Epidermal melanocyte (primary cell): ENCODE data around the gene PRRT2.

ENCODE experiments used
- DNase-seq: peaks from one replicate; pipeline ENCODE4 v3.0.0; 2011; ENCODE audit warnings: low spot score; ENCODE audit not compliant: insufficient read length

Gene PRRT2

DNA sequence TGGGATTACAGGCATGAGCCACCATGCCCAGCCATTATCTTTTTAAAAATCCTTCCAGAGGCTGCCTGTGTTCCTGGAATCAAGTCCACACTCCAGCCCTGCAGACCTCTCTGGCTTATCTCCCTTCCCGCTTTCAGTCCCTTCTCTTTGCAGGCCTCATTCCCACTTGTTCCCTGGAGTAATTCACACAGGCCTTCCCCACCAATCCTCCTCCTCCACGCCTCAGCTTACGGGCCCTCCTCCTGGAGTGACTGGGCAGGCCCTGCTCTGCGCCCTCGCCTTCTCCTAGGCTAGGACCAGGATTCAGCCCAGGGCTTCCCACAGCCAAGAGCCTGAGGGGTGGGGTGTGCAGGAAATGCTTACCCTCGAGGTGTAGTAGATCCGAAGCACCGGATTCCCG, 48.2 kb downstream of the PRRT2 start:
- no peak for DNase-seq

GRCh38 chr16:29862383-29862883, 50.4 kb downstream of the PRRT2 start:
- DNase-seq, result no peak

- DNase-seq, result peak; percentile 75
Observed at GRCh38 chr16:29862884-29863668, 51.1 kb downstream of the PRRT2 start, which contains the start of gene CDIPT. Gene CDIPT, minus strand, starts transcription at chr16:29863226. Its CDS starts 369 bp downstream, at chr16:29862857.

DNA sequence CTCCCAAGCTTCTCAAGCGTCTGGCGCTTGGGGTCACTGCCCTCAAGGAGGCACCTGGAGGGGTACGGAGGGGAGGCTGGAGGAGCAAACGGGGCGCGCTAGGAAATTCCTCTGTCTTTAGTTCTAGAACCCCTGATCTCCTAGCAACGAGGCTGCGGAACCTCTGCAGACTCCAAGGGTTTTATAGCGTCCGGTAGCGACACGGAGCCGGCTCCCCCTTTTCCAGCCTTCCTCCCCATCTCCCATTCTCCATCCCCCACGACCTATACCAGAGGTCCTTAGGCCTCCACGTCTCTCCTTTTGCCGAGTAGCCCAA, 51.6 kb downstream of the PRRT2 start:
- no peak for DNase-seq

DNA sequence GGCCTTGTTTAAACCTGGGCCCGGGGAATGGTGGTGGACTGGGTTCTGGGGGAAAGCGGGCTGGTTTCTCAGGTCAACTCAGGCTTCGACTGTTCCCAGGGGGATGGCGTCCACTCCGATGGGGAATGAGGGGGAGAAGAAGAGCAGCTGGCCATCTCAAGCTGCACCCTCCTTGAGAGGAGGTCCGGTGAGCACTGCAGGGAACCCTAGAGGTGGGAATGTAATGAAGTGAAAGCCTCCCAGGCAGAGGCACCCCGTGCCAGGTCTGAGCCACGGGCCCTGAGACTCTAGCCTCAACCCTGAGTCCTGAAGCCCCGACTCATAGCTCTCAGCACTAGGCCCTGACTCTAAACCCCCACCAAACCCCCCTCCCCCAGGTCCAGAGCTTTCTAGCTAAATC, 52.2 kb downstream of the PRRT2 start:
- DNase-seq, result no peak
